ENCODE measurements around the gene MRPL24.

Gene MRPL24

GRCh38 chr1:156689953-156690674, 50.8 kb downstream of the MRPL24 start:
- no peak for DNase-seq (ENCODE audit: low read depth)
- TF ChIP-seq CTCF (IDR thresholded peaks at IDR 0.05; ENCODE audit: control insufficient read depth, insufficient read depth, low read depth, low read length, missing control alignments) = no peak
- no peak overlapping the region; the same call in 1 of the 2 replicates for H3K4me3 ChIP-seq (ENCODE audit: control insufficient read depth, low read depth, low read length)

GRCh38 chr1:156689035-156689952, 51.6 kb downstream of the MRPL24 start:
- DNase-seq (ENCODE audit: low read depth) = peak; percentile 27
- peak overlapping the region; percentile 6 for H3K4me3 ChIP-seq (ENCODE audit: control insufficient read depth, low read depth, low read length)
- TF ChIP-seq CTCF (IDR thresholded peaks at IDR 0.05; ENCODE audit: control insufficient read depth, insufficient read depth, low read depth, low read length, missing control alignments) = peak; percentile 98
